Aorta (tissue), 5 donors: Measurements from ENCODE around the gene NAA40. TPM values are rescaled to one million over a fixed set of nuclear protein-coding genes. Genes with fewer than 3 reads are reported as not detected.
A peak's percentile ranks its signal among the peaks of the same experiment; 100 is the strongest.

ENCODE experiments used
- ATAC-seq: fragments of 200-7000 bp; cut with Tn5 transposase; one replicate; pipeline ENCODE4 v1.9.1; 2022; ENCODE audit warnings: moderate library complexity; ENCODE audit not compliant: low FRiP score
- DNase-seq, 2 donors: peaks; one replicate each; pipeline ENCODE4 v3.0.0-alpha.2; 2020
- H3K27ac ChIP-seq, 2 donors: one replicate each; pipeline ENCODE4 v1.5.1; 2013; ENCODE audit warnings: low read length in 2 of 2, mild to moderate bottlenecking in 2 of 2, moderate library complexity in 2 of 2, control low read depth in 1 of 2, inconsistent platforms in 1 of 2, low read depth in 1 of 2
- H3K27me3 ChIP-seq, 2 donors: one replicate each; pipeline ENCODE4 v1.6.1; 2013; ENCODE audit warnings: control low read depth in 1 of 2, low read length in 1 of 2, mild to moderate bottlenecking in 1 of 2, moderate library complexity in 1 of 2; ENCODE audit not compliant: insufficient read depth in 2 of 2, control insufficient read depth in 1 of 2
- H3K36me3 ChIP-seq, 2 donors: one replicate each; pipeline ENCODE4 v1.6.1; 2013; ENCODE audit warnings: control low read depth in 1 of 2, low read length in 1 of 2, mild to moderate bottlenecking in 1 of 2; ENCODE audit not compliant: insufficient read depth in 2 of 2, control insufficient read depth in 1 of 2
- H3K4me1 ChIP-seq, 2 donors: one replicate each; pipeline ENCODE4 v1.6.1; 2013; ENCODE audit warnings: low read length in 2 of 2, control low read depth in 1 of 2, mild to moderate bottlenecking in 1 of 2, moderate library complexity in 1 of 2; ENCODE audit not compliant: insufficient read depth in 2 of 2, control insufficient read depth in 1 of 2
- H3K4me3 ChIP-seq, 2 donors: one replicate each; pipeline ENCODE4 v1.5.1; 2013; ENCODE audit warnings: low read length in 2 of 2, control low read depth in 1 of 2, mild to moderate bottlenecking in 1 of 2
- H3K9me3 ChIP-seq: one replicate; pipeline ENCODE4 v1.6.1; 2013; ENCODE audit warnings: mild to moderate bottlenecking, low read length; ENCODE audit not compliant: control insufficient read depth
- WGBS, 2 donors: extraction: QIAGEN DNeasy Blood & Tissue Kit; methylation state at CpG; one replicate each; pipeline ENCODE4 v1.1.7; 2013; 5-methylcytosine and 5-hydroxymethylcytosine counted together
- intact Hi-C, 2 donors: fragments of 100-400 bp; cut with DNase I; formaldehyde crosslinking; loops; one replicate each; pipeline versions ENCODE4 v1.14.2 to v1.15.0; 2022
- polyA plus RNA-seq, 2 donors: library from polyadenylated mRNA; stranded (reverse); fragments of 200-250 nt; gene quantifications; one replicate each; pipeline ENCODE4 v1.2.3, GENCODE V29; 2013
- total RNA-seq, 2 donors: library from RNA; stranded (reverse); fragmentation: NEBNext Ultra II Directional; extraction: Animal tissue kit (Norgen Biotek cat#: 25700); gene quantifications; one replicate each; pipeline ENCODE4 v1.2.1, GENCODE V29; 2021
- donor health status: healthy with polysubstance abuse.
- donor health status: Bipolar disorder and iron deficiency.
- donor health status: DM: no; HTN: no; CAD: no.
- donor health status: DM: no; HTN: no; CAD: no.
- donor health status: DM: yes; HTN: yes; CAD: no.

NAA40 gene
- total and polyA plus RNA-seq, 4 donors = 5.3 to 26.9 (median 18.4) TPM

GRCh38 chr11:63903884-63904283, 34.9 kb upstream of the NAA40 start:
- H3K4me3 ChIP-seq = no peak overlapping the region
- no peaks in the 10 kb centered on the region for H3K27me3 ChIP-seq
- H3K4me1 ChIP-seq = no peaks in the 10 kb centered on the region
- WGBS, 2 donors = 90 to 95% methylated on average over 14 of the region's 14 CpGs
- ATAC-seq (no peak), DNase-seq (no peak)
- H3K9me3 ChIP-seq = no peaks in the 10 kb centered on the region
- H3K27ac ChIP-seq = no peak overlapping the region
- H3K36me3 ChIP-seq = peaks cover 9 to 12% of the 10 kb centered on the region in 2 donors
- intact Hi-C loops = no loop called here

GRCh38 chr11:63904743-63905142, 34.1 kb upstream of the NAA40 start:
- no peaks in the 10 kb centered on the region for H3K4me1 ChIP-seq
- no peaks in the 10 kb centered on the region for H3K27me3 ChIP-seq
- H3K36me3 ChIP-seq = peaks cover 6 to 9% of the 10 kb centered on the region in 2 donors
- 88% methylated on average over 13 of the region's 13 CpGs for WGBS, 2 donors
- intact Hi-C loops = loop anchor here in 1 of 2 donors (5.0 kb wide), 1 partner anchor 43 kb away; no protein-coding TSS in a partner anchor
- no peak overlapping the region for H3K4me3 ChIP-seq
- H3K27ac ChIP-seq = peak overlapping the region in 1 of 2 donors; percentile 24
- peak in 1 of 2 donors; percentile 74 for DNase-seq
- no peak for ATAC-seq
- H3K9me3 ChIP-seq = no peaks in the 10 kb centered on the region

- H3K4me1 ChIP-seq = no peaks in the 10 kb centered on the region
- WGBS, 2 donors = 31 to 34% methylated on average over 6 of the region's 6 CpGs
- H3K27ac ChIP-seq = no peak overlapping the region
- DNase-seq (no peak), ATAC-seq (no peak)
- no peak overlapping the region for H3K4me3 ChIP-seq
- intact Hi-C loops = loop anchor here in 1 of 2 donors (5.0 kb wide), 1 partner anchor 42 kb away; no protein-coding TSS in a partner anchor
- H3K9me3 ChIP-seq = no peaks in the 10 kb centered on the region
- H3K27me3 ChIP-seq = no peaks in the 10 kb centered on the region
- H3K36me3 ChIP-seq = peaks cover 3 to 6% of the 10 kb centered on the region in 2 donors
Observed at GRCh38 chr11:63905179-63905578, 33.6 kb upstream of the NAA40 start.

GRCh38 chr11:63906087-63906486, 32.7 kb upstream of the NAA40 start:
- ATAC-seq (no peak), DNase-seq (no peak)
- H3K27me3 ChIP-seq = no peaks in the 10 kb centered on the region
- no peaks in the 10 kb centered on the region for H3K9me3 ChIP-seq
- peaks cover 2 to 3% of the 10 kb centered on the region in 2 donors for H3K36me3 ChIP-seq
- WGBS, 2 donors = 92 to 95% methylated on average over 4 of the region's 4 CpGs
- no peak overlapping the region for H3K27ac ChIP-seq
- intact Hi-C loops = loop anchor here in 1 of 2 donors (5.0 kb wide), 1 partner anchor 41 kb away; no protein-coding TSS in a partner anchor
- H3K4me1 ChIP-seq = no peaks in the 10 kb centered on the region
- H3K4me3 ChIP-seq = no peak overlapping the region

- no peak for ATAC-seq
- intact Hi-C loops = loop anchor here in 1 of 2 donors (5.0 kb wide), 1 partner anchor 41 kb away; no protein-coding TSS in a partner anchor
- H3K4me1 ChIP-seq = no peaks in the 10 kb centered on the region
- no peaks in the 10 kb centered on the region for H3K27me3 ChIP-seq
- no peak for DNase-seq
- H3K27ac ChIP-seq = no peak overlapping the region
- H3K4me3 ChIP-seq = no peak overlapping the region
- peaks cover 2 to 3% of the 10 kb centered on the region in 2 donors for H3K36me3 ChIP-seq
- H3K9me3 ChIP-seq = no peaks in the 10 kb centered on the region
- WGBS, 2 donors = 84 to 88% methylated on average over 7 of the region's 7 CpGs
Observed at GRCh38 chr11:63906585-63906984, 32.2 kb upstream of the NAA40 start.

GRCh38 chr11:63907063-63907462, 31.7 kb upstream of the NAA40 start:
- WGBS, 2 donors = 71 to 76% methylated on average over 6 of the region's 6 CpGs
- DNase-seq (no peak), ATAC-seq (no peak)
- intact Hi-C loops = loop anchor here in 1 of 2 donors (5.0 kb wide), 1 partner anchor 40 kb away; no protein-coding TSS in a partner anchor
- peaks cover 2 to 3% of the 10 kb centered on the region in 2 donors for H3K36me3 ChIP-seq
- no peak overlapping the region for H3K27ac ChIP-seq
- no peaks in the 10 kb centered on the region for H3K27me3 ChIP-seq
- no peak overlapping the region for H3K4me3 ChIP-seq
- no peaks in the 10 kb centered on the region for H3K4me1 ChIP-seq
- H3K9me3 ChIP-seq = no peaks in the 10 kb centered on the region

- WGBS, 2 donors = 71 to 77% methylated on average over 21 of the region's 21 CpGs
- H3K27ac ChIP-seq = no peak overlapping the region
- H3K36me3 ChIP-seq = no peaks in the 10 kb centered on the region
- DNase-seq = no peak
- no peaks in the 10 kb centered on the region for H3K4me1 ChIP-seq
- intact Hi-C loops = loop anchor here in 1 of 2 donors (5.0 kb wide), 1 partner anchor 39 kb away; no protein-coding TSS in a partner anchor
- no peak for ATAC-seq
- no peak overlapping the region for H3K4me3 ChIP-seq
- H3K9me3 ChIP-seq = no peaks in the 10 kb centered on the region
- H3K27me3 ChIP-seq = no peaks in the 10 kb centered on the region
Observed at GRCh38 chr11:63907808-63908530, 30.8 kb upstream of the NAA40 start.

- peak; percentile 46 for ATAC-seq
- WGBS, 2 donors = 62 to 70% methylated on average over 43 to 46 of the region's 46 CpGs
- peak in 1 of 2 donors; percentile 79 for DNase-seq
- Histone ChIP-seq H3K27me3 (no peaks in the 10 kb centered on the region), H3K4me3 (no peak overlapping the region), H3K36me3 (no peaks in the 10 kb centered on the region), H3K27ac (no peak overlapping the region), H3K4me1 (no peaks in the 10 kb centered on the region), H3K9me3 (no peaks in the 10 kb centered on the region)
- intact Hi-C loops = loop anchor here in 1 of 2 donors (5.0 kb wide), 1 partner anchor 38 kb away; no protein-coding TSS in a partner anchor
Observed at GRCh38 chr11:63908631-63909401, 30.0 kb upstream of the NAA40 start.
